Measurements from ENCODE around the gene ZNF697. TPM values are rescaled to one million over a fixed set of nuclear protein-coding genes. Genes with fewer than 3 reads are reported as not detected.
A peak's percentile ranks its signal among the peaks of the same experiment; 100 is the strongest.
"Not testable (repeated sequence)": the region's sequence is repeated elsewhere in the genome, so short reads cannot be mapped to it uniquely, and the experiment has no call there.

The ZNF697 gene
- total and polyA plus RNA-seq, 4 donors = 2.3 to 22.2 (median 5.0) TPM

DNA sequence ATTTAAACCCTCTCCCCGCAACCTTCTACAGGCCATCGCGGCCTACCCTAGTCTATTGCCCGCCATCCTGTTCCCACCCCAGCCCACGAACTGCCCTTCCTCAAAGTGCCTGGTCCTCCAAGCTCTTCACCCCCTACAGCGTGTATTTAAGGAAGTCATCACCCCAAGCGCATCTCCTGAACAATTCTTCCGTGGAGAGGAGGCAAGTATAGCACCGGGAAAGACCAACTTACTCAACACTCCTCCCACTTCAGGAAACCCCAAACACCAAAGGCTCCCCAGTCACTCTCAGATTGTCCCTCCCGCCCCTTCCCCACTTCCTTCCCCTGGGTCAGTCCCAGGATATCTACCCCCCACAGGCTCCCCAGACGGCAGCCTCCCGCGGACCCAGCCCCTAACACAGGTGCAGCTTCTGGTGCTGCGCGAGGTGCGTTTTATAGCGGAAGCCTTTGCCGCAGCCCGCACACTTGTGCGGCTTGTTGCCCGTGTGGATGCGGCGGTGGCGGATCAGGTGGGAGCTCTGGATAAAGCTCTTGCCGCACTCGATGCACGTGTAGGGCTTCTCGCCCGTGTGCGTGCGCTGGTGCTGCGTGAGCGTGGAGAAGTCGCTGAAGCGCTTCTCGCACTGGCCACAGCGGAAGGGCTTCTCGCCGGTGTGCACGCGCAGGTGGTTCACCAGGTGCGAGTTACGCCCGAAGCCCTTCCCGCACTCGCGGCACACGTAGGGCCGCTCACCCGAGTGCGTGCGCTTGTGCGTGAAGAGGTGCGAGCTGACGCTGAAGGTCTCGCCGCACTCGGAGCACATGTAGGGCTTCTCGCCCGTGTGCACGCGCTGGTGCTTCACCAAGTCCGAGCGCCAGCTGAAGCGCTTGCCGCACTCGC lies 25.5 kb downstream of the ZNF697 start:
- peaks cover 15 to 26% (median 20%) of the 10 kb centered on the region in 4 donors for H3K36me3 ChIP-seq (ENCODE audit: control insufficient read depth in 4 of 4, insufficient read depth in 4 of 4, low read length in 4 of 4)
- TF ChIP-seq, protein P1, sequence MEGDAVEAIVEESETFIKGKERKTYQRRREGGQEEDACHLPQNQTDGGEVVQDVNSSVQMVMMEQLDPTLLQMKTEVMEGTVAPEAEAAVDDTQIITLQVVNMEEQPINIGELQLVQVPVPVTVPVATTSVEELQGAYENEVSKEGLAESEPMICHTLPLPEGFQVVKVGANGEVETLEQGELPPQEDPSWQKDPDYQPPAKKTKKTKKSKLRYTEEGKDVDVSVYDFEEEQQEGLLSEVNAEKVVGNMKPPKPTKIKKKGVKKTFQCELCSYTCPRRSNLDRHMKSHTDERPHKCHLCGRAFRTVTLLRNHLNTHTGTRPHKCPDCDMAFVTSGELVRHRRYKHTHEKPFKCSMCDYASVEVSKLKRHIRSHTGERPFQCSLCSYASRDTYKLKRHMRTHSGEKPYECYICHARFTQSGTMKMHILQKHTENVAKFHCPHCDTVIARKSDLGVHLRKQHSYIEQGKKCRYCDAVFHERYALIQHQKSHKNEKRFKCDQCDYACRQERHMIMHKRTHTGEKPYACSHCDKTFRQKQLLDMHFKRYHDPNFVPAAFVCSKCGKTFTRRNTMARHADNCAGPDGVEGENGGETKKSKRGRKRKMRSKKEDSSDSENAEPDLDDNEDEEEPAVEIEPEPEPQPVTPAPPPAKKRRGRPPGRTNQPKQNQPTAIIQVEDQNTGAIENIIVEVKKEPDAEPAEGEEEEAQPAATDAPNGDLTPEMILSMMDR (IDR thresholded peaks at IDR 0.05; ENCODE audit: control extremely low read depth, extremely low read depth) = no peak
- no peak for ATAC-seq (ENCODE audit: insufficient read depth, low FRiP score)
- no peaks in the 10 kb centered on the region for H3K27me3 ChIP-seq (ENCODE audit: control insufficient read depth in 3 of 3, insufficient read depth in 3 of 3, low read length in 2 of 3)
- no peak overlapping the region for H3K27ac ChIP-seq (ENCODE audit: low read depth in 1 of 2, low read length in 1 of 2)
- DNase-seq = no peak
- WGBS, 2 donors = 93 to 95% methylated on average over 67 of the region's 67 CpGs
- H3K4me3 ChIP-seq = no peak overlapping the region
- peaks cover 3 to 32% (median 10%) of the 10 kb centered on the region in 5 donors for H3K4me1 ChIP-seq (ENCODE audit: control insufficient read depth in 5 of 5, insufficient read depth in 5 of 5, low read length in 5 of 5)
- H3K9me3 ChIP-seq (ENCODE audit: control insufficient read depth in 4 of 4, insufficient read depth in 3 of 4, low read length in 3 of 4) = no peaks in the 10 kb centered on the region
- H3K9ac ChIP-seq (ENCODE audit: insufficient read depth in 1 of 2, low read length in 2 of 2) = no peak overlapping the region

DNA sequence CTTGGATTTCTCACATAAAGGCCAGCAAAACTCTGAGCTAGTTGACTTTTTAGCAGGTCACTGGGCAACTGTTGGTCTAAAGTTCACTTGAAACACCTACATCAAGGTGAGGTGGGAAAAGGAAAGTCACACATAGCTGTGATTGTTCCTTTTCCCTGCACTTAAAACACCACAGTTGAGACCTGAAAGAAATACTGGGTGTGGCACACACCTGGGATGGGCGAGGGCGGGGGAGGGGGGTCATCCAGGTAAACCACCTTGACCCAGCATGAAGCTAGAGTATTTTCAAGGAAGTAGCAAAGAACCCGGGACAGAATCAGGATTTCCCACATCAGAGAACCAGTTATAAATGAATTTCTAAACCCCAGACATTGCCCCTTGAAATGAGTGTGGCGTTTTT lies 26.4 kb downstream of the ZNF697 start:
- Histone ChIP-seq H3K4me3 (no peak overlapping the region), H3K4me1 (ENCODE audit: control insufficient read depth in 5 of 5, insufficient read depth in 5 of 5, low read length in 5 of 5) (peaks cover 6 to 29% (median 11%) of the 10 kb centered on the region in 5 donors), H3K9me3 (ENCODE audit: control insufficient read depth in 4 of 4, insufficient read depth in 3 of 4, low read length in 3 of 4) (no peaks in the 10 kb centered on the region), H3K27me3 (ENCODE audit: control insufficient read depth in 3 of 3, insufficient read depth in 3 of 3, low read length in 2 of 3) (no peaks in the 10 kb centered on the region), H3K27ac (ENCODE audit: low read depth in 1 of 2, low read length in 1 of 2) (no peak overlapping the region), H3K9ac (ENCODE audit: insufficient read depth in 1 of 2, low read length in 2 of 2) (no peak overlapping the region), H3K36me3 (ENCODE audit: control insufficient read depth in 4 of 4, insufficient read depth in 4 of 4, low read length in 4 of 4) (peaks cover 15 to 26% (median 20%) of the 10 kb centered on the region in 4 donors)
- ATAC-seq (ENCODE audit: insufficient read depth, low FRiP score) = no peak
- DNase-seq = no peak
- TF ChIP-seq, protein P1 (IDR thresholded peaks at IDR 0.05; ENCODE audit: control extremely low read depth, extremely low read depth) = no peak
- WGBS, 2 donors = 77 to 92% methylated on average over 4 of the region's 4 CpGs

DNA sequence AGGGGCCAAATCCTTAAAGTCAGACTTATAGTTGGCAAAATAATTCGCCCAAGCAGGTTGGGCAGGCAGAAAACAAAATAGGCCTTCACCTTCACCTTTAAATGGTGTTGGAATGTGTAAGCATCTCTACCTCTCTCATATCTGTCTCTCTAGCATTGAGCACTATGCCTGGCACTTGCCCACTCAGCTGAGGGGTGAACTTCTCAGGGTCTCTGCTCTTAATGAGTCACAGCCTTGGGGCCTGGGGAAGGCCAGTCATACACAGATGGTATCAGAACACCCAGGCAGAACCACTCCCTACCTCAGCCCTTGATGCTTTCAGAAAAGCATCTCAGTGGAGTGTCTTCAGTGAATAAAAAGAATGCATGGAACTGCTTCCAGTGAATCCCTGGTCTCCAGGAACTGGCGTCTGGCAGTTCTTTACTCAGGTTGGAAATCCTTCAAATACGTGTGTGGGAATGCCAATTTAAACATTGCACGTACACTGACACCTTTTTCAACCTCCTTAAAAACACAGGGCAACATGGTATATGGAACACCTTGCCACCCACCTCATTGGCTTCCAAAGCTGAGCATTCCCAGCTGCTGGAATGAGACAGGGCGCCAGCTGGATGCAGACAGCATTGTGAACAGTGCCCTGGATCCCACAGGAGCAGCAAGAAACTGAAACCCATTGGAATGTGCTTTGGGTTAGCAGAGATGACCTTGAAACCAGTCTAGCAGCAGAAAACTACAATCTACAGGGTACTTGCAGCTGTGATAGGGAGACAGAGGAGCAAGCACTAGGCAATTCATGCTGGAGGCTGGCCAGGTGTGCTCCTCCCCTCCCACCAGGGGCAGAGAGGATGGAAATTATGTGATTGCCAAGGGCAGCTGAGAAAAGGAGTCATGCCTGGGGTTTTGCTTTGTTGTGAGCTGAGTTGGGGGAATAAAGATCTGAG lies 30.0 kb downstream of the ZNF697 start:
- TF ChIP-seq, protein P1 (IDR thresholded peaks at IDR 0.05; ENCODE audit: control extremely low read depth, extremely low read depth) = no peak
- WGBS, 2 donors = 74% methylated on average over 5 of the region's 5 CpGs
- H3K4me1 ChIP-seq (ENCODE audit: control insufficient read depth in 5 of 5, insufficient read depth in 5 of 5, low read length in 5 of 5) = peaks cover 8 to 33% (median 11%) of the 10 kb centered on the region in 5 donors
- no peak for ATAC-seq (ENCODE audit: insufficient read depth, low FRiP score)
- H3K9ac ChIP-seq (ENCODE audit: insufficient read depth in 1 of 2, low read length in 2 of 2) = no peak overlapping the region
- no peaks in the 10 kb centered on the region for H3K9me3 ChIP-seq (ENCODE audit: control insufficient read depth in 4 of 4, insufficient read depth in 3 of 4, low read length in 3 of 4)
- no peaks in the 10 kb centered on the region for H3K27me3 ChIP-seq (ENCODE audit: control insufficient read depth in 3 of 3, insufficient read depth in 3 of 3, low read length in 2 of 3)
- peak overlapping the region in 1 of 2 donors; percentile 24 for H3K27ac ChIP-seq (ENCODE audit: low read depth in 1 of 2, low read length in 1 of 2)
- H3K36me3 ChIP-seq (ENCODE audit: control insufficient read depth in 4 of 4, insufficient read depth in 4 of 4, low read length in 4 of 4) = peaks cover 3 to 9% (median 5%) of the 10 kb centered on the region in 4 donors
- no peak for DNase-seq
- H3K4me3 ChIP-seq = no peak overlapping the region

DNA sequence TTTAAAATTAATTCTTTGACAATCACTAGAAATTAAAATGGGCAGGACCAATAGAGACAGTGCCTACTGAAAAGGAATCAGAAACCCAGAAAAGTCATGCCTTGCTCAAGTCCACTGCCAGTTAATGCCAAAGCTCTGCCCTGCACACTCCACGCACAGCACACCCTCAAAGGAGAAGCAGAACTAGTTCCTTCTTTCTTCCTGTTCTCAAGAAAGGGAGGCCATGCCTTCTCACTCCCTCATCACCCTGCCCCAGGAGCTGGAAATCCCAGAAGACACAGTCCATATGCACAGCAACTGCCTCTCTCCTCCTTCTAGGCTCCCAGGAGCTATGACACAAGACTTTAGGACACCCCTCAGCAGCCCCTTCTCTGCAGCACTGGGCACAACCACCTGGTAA lies 31.3 kb downstream of the ZNF697 start:
- not testable (repeated sequence) for H3K4me3 ChIP-seq; H3K36me3 ChIP-seq (ENCODE audit: control insufficient read depth in 4 of 4, insufficient read depth in 4 of 4, low read length in 4 of 4); H3K9ac ChIP-seq (ENCODE audit: insufficient read depth in 1 of 2, low read length in 2 of 2); DNase-seq; H3K9me3 ChIP-seq (ENCODE audit: control insufficient read depth in 4 of 4, insufficient read depth in 3 of 4, low read length in 3 of 4); H3K27me3 ChIP-seq (ENCODE audit: control insufficient read depth in 3 of 3, insufficient read depth in 3 of 3, low read length in 2 of 3); ATAC-seq (ENCODE audit: insufficient read depth, low FRiP score); H3K27ac ChIP-seq (ENCODE audit: low read depth in 1 of 2, low read length in 1 of 2)
- H3K4me1 ChIP-seq (ENCODE audit: control insufficient read depth in 5 of 5, insufficient read depth in 5 of 5, low read length in 5 of 5) = peaks cover 8 to 33% (median 11%) of the 10 kb centered on the region in 5 donors
- WGBS, 2 donors = 10 to 38% methylated on average over 1 of the region's 1 CpG

DNA sequence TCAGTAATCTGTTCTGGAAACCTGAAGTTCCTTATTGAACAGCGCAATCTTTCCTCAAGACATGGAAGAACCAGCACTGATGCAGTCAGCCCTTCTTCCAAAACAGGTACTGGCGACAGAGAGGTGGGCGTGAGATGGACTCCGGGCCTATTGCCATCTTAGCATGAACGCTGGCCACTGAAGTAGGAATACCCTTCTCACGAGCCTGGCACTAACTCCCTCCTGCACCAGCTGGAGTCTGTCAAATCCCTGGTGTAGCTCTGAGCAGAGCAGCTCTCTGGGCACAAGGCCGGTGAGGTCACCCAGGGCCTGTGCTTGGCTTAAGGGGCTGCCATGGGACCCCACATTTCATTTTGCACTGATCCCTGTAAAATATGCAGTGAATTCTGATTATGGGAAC lies 33.0 kb downstream of the ZNF697 start:
- not testable (repeated sequence) for H3K27ac ChIP-seq (ENCODE audit: low read depth in 1 of 2, low read length in 1 of 2); DNase-seq; H3K9ac ChIP-seq (ENCODE audit: insufficient read depth in 1 of 2, low read length in 2 of 2); H3K27me3 ChIP-seq (ENCODE audit: control insufficient read depth in 3 of 3, insufficient read depth in 3 of 3, low read length in 2 of 3); ATAC-seq (ENCODE audit: insufficient read depth, low FRiP score); H3K36me3 ChIP-seq (ENCODE audit: control insufficient read depth in 4 of 4, insufficient read depth in 4 of 4, low read length in 4 of 4); H3K4me3 ChIP-seq; H3K9me3 ChIP-seq (ENCODE audit: control insufficient read depth in 4 of 4, insufficient read depth in 3 of 4, low read length in 3 of 4)
- H3K4me1 ChIP-seq (ENCODE audit: control insufficient read depth in 5 of 5, insufficient read depth in 5 of 5, low read length in 5 of 5) = peaks cover 8 to 33% (median 11%) of the 10 kb centered on the region in 5 donors
- WGBS, 2 donors = 78 to 86% methylated on average over 7 of the region's 7 CpGs

Measured in lung (tissue), 12 donors.